Hepatic stellate cell (primary cell): ENCODE measurements around the gene NCOA6.

Experiments used
- DNase-seq: peaks from one replicate; pipeline ENCODE4 v3.0.0; 2011; ENCODE audit warnings: low spot score

NCOA6 gene

DNA sequence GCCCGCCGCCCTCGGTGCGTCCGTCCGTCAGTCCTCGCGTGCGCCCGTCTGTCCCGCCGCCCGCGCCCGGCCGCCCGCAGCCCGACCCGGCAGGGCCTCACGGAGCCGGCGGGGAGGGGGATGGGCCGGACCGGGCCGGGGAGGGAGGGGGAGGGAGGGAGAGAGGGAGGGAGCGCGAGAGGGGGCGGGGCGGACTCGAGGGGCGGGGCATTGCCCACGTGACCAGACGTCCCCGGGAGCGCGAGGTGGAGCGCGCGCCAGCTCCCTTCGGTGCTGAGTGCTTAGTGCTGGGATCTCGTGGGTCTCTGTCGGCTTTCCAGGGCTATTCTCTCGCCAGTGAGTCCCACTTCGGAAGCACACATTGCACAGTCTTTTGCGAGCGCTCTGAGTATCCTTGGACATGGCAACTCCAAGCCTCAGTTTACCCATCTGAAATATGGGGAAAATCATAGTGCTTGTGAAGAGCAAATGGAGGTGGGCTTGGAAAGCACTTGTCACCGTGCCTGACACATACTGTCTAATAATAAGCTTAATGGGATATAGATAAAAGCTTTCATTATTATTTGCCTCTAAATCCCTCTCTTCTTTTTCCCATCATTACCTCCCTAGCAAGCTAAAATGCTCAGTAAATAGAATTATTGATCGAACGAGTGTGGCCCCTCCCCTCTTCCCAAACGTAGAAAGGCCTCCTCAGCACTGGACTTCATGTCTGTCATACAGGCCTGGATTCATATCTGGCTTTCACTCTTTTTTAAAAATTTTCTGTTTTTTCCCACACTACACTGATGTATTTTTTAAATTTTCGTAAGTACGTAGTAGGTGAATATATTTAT is at the start of gene NCOA6:
NCOA6 (minus strand) TSS at position 122 of the 833 bp plus-strand sequence. CDS start 43,296 bp downstream, outside the sequence.
- peak; percentile 79 for DNase-seq

DNA sequence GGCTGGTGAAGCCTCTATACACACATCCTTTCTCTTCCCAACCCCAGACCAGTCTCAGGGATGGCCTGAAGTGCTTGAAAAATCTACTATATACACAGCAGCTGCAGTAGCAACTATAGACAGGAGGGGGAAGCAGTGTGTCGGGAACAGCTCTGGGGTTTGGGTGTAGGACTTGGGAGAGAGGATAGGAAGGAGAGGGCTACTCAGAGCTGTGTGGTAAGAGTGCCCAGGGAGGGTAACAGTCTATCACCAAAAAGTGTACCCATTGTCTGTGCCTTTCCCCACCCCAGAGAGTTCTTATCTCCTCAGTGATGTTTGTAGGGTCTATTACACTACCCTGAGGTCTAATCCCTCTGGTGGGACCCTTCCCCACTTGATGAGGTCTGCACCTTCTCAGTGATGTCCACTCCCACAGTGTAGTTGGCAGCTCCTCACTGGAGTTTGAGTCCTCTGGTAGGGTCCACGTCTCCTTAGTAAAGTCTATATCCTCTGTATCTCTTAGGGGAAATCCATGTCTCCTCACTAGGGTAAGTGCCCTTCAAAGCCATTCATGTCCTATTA is 48.7 kb upstream of the NCOA6 start:
- peak; percentile 86 for DNase-seq

DNA sequence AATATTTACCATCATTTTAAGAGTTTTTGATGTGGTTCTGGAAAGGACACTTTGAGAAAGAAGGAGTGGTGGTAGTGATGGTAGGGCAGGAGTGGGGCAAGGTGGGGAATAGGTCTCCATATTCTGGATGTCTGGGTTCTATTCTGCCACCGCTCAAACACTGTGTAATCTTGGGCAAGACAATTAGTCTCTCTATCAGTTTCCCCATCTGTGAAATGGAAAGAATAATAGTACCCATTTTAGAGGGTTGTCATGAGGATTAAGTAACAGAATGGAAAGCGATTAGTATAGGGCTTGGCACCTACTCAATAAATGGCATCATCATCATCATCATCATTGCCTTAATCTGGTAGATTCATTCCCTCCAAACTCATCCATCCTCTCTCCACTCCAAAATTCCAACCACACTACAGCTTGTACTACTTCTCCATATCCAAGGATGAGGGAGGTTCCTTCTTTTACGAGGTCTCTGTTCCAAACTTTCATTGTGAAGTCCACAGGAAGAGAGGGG is 48.2 kb upstream of the NCOA6 start:
- no peak for DNase-seq

DNA sequence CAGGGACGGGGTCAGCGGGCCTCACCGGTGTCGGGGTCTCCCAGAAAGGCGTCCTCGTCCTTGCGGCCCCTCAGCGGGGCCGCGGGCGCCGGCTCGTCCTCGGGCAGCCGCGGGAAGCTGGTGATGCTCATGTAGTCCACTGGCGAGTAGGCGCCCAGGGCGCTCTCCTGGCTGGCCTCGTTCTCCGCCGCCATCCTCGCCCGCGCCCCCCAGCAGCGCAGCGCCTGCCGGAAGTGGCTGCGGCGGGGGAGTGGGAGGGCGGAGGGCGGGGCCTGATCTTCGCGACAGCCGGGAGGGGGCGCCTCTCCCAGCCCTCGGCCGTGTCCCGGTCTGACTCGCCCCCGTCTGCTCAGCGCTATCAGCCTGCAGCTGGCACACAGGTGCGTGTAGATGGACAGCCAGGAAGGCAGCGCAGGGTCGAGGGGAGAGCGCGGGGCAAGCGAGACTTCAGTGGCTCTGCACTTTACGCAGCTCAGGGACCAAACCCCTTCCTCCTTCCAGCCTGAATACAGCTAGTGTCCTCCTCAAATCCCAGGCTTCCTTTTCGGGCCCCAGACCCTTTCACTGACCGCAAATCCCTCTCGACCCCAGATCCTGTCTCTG is 47.3 kb upstream of the NCOA6 start, which contains the start of gene GGT7:
GGT7 (minus strand) TSS at position 235 of the 603 bp plus-strand sequence; CDS start at position 194, 41 bp downstream.
- peak; percentile 85 for DNase-seq

DNA sequence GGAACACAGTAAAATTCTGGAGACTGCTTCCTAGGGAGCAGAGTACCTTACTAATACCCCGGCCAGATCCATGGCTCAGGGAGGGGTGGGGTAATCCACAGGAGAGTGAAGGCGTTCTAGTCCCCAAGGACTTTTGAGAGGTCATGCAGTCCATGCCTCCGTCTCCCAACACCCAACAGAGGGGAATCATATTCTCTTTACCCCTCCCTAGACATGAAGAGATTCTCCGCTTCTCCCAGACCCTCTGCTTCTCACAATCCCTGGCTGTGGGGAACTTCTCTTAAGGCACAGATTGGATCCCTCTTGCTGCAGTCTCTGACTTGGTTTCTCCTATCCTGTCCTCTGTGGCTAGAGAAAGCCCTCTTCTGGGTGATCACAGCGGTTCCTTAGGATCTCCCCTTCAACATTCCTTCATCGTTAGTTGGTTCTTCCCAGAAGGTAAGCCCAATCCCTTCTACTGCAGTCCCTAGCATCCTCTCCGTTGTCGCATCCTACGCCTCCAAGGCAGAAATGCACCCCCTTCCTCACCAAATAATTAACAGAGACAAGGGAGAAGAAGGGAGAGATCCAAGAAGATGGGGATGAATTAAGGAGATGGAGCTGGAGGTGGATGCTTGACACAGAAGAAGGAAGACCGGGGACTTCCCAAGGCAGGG is 46.6 kb upstream of the NCOA6 start:
- DNase-seq = no peak

DNA sequence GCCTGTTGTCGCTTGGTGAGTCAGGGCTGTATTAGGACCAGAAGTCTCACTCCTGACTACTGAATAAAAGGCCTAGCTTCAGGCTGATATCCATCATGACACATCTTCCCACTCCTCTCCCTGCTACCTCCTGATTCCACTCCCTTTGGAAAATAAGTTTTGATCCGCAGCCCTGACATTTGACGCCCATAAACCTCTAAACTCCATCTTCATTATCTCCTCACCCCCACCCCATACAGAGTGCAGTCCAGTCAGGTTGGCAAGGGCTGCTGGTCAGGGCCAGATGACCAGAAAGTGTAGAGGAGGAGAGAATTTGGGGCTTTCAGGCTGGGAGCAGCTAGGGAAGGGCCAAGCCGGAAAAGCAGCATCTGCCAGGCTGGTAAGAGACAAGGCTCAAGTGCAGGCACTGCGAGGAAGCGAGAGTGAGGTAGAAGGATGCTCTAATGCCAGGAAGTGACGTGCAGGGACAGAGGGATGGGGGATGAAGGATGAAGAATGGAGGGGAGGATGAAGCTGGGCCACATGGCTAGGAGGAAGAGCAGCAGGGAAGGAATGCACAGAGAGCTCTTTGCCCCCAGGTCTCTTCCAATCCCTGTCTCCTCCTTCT is 46.0 kb upstream of the NCOA6 start:
- no peak for DNase-seq

DNA sequence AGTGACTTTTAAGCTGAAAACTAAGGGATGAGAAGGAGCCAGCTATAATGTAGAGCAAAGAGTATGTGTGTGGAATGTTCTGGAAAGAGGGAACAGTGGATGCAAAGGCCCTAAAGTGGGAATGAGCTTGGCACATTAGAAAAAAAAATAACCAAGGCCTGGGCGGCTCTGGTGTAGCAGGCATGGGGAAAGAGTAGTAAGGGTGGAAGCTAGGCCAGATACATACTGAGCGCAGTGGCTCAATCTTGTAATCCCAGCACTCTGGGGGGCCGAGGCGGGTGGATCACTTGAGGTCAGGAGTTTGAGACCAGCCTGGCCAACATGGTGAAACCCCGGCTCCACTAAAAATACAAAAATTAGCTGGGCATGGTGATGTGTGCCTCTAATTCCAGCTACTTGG is 38.8 kb upstream of the NCOA6 start:
- no peak for DNase-seq

DNA sequence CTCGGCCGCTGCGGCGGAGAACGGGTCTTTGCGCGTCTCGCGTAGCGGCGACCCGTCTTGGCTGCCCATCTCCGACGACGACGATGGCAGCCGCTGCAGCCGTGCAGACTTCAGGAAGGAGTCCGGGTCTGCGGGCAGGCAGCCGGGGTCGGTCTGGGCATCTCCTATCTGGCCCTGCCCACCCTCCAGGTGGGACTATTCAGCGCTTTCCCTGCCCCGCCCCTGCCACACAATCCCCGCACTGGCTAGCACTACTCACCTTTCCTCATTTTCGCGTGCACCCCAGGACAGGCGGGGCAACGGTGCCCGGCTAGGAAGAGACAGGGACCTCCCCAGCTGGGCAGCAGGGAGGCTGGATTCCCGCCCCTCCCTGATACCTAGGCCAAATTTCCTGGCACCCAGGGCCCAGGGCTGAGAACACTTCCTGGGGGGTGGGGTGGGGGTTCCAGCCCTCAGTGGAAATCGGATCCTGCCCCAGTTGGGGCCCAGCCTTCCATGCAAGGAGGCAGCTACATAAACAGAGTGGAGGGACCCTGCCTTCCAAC is 38.0 kb upstream of the NCOA6 start:
- no peak for DNase-seq

DNA sequence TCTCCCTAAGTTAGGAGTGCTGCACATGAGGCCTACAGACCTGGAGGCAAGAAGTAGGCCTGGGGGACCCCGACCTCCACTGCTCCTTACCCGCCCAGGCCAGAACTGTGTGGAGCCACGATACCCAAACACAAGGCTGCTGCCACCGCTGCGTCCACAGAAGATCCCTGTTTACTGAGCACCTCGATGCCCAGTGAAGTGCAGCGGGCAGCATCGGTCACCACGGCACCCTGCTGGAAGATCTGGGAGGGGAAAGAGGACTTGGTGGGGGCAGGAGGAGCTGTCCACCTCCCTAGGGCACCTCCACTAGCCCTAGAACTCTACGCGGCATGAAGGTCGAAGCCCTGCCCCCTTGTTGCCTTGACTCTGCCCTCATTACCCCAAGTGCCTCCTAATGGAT is 37.3 kb upstream of the NCOA6 start:
- DNase-seq = no peak

DNA sequence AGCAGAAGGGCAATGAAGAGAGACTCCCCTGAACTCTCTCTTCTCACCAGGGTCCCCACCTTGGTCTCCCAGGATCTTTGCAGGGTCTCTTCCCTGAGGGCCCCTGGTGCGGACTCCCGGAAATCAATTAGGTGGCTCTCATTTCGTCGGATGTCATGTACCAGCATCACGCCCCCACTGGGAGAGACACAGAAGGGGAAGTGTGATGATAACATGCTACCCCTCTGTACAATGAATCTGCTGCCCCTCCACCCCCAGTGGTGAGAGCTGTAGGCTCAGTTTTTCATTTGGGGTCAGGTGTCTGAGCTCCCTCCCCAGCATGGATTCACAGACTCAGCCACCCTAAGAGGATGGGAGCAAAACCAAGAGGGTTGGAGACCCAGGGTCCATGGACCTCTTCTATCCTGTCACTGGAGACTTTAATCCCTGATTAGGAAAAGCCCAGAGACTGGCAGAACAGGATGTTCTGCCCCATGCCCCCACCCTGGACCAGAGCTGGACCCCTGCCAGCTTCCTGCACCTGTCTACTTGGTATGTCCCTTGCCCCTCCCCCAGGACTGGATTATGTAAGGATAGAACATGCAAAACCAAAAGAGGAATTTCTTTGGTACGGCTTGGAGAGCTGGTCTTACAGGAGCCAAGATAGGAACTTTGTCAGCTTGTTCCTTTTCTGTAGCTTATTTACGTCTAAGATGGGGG is 36.1 kb upstream of the NCOA6 start:
- no peak for DNase-seq

DNA sequence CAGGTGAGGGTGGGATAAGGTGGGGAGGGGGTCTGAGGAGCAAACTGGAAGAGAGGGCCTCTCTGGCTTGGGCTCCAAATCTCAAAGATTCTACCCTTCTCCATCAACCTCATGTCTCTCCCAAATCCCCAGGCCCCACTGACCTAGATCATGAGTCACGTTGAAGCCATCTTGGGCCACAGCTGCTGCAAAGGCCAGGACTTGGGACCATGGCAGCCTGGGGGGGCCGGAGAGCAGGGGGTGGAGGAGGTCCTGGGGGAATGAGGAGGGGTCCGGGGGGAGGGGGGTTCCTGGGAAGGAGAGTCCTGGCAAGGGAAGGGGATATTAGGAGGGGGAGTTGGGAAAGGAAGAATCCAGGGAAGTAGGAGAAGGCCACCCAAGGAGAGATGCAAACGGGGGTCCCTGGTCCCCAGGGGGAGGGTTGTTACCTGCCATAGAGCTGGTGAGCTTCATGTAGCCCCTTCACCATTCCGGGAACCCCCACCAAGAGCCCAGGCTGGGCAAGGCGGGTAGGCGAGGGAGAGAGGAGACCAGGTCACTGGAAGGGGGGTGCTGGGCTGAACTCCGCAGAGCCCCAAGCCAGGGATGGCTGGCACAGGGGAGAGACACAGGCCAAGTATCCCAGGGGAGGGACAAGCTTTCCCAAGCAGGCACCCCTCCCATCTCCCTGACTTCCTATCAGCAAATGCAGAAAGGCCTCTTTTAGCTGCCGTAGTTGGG is 34.5 kb upstream of the NCOA6 start:
- DNase-seq = no peak

DNA sequence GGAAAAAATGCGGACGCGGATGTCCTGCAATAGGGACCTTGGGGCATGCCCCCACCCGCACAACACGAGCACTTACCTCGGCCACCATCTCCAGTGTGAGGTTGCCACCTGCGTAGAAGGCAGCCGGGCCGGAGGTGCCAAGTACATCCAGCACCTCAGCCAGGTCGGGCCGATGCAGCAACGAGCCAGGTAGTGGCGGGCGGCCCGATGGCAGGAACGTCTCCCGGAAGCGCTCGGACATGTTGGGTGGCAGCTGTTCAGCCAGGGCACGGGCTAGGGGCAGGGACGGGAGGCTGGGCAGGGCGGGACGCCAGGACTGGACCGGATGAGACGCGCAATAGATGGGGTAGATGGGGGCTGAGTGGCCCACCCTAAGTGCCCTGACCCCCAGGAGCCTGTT is 33.9 kb upstream of the NCOA6 start:
- no peak for DNase-seq

DNA sequence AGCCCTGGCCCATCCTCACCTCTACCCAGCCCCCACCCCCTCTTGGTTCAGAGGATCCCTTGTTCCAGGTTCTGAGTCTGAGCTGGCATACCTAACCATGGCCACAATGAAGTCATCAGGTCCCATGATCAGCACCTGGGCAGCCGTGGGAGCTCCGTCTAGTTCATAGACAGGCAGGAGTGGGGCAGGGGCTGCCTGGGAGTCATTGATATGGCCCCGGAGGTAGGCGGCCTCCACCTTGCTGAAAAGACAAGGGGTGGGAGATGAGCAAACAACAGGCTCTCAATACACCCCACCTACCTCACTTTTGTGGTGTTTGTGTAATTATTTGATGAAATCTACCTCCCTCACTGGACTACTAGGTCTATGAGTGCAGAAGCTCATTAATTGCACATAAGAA is 26.8 kb upstream of the NCOA6 start:
- no peak for DNase-seq

DNA sequence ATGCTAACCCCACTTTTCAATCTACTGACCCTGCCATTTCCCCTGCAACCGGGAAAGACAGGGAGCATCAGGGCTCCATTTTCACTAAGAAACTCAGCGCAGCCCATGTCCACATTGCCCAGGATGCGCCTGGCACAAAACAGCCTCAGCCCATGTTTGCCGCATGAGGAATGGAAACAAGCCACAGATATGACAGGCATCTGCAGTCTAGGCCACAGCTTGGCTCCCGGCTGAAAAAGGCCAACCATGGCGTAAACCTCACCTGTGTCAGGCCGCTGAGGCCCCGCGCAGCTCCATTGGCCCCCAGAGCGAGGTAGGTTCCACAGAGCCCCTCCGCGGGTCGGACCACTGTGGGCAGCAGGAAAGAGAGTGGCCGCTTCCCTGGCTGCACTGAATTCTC is 25.5 kb upstream of the NCOA6 start:
- no peak for DNase-seq

DNA sequence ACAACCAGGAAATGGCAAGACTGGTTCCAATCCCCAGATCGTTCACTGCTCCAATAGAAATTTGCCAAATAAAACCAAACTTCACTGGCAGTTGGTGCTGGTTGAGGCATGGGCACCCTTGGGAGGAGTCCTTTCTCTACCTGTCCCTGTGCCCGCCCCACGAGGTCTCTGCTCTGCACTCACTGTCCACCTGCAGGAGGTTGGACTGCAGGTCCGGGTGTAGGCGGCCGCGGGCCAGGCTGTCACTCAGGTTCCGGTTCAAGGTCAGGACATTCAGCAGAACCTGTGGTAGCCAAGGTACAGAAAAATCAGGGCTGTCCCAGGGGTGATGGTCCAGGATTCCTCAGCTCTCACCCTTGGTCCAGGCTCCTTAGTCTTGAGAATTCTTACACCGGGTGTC is 24.3 kb upstream of the NCOA6 start:
- no peak for DNase-seq

DNA sequence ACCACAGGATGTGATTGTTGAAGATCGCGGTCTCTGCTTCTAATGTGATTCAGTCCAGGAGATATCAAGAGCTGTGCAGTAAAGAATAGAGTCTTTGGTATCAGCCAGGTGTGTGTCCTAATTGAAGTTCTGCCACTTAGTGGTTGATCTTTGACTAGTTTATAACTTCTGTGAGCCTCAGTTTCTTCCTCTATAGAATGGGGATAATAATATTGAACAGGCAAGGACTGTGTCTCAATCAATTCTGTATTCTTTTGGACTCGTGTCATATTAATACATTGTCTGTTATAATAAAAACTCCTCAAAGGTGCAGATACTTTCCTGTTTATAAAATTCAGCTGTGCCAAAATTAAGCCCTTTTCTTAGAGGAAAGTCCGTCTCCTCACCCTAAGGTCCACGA is 23.1 kb upstream of the NCOA6 start:
- no peak for DNase-seq

DNA sequence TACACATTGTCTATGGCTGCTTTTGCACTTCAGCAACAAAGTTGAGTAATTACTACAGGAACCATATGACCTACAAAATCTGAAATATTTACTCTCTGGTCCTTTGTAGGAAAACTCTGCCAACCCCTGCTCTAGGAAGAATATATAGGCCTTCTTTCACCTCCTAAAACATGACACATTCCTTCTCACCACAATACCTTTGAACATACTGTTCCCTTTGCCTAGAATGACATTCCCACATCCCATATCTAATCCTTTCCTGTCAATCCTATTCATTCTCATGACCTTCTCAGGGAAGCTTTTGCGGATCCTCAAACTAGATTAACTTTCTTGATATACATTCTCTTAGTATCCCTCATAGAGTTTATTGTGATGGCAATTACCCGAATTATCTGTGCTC is 18.0 kb upstream of the NCOA6 start:
- DNase-seq = no peak

DNA sequence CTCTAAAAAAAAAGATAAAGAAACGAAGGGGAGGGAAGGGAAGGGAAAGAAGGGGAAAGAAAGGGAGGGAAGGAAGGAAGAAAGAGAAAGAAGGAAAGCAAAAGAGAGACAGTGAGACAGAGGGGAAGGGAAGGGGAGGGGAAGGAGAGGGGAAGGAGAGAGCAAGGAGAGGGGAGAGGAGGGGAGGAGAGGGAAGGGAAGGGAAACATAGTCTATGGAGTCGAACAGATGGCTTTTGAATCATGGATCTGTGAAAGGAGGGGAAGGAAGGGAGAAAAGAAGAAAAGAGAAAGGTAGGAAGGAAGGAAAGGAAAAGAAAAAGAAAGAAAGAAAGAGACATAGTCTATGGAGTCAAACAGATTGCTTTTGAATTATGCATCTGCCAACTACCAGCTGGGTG is 16.7 kb upstream of the NCOA6 start:
- no peak for DNase-seq

DNA sequence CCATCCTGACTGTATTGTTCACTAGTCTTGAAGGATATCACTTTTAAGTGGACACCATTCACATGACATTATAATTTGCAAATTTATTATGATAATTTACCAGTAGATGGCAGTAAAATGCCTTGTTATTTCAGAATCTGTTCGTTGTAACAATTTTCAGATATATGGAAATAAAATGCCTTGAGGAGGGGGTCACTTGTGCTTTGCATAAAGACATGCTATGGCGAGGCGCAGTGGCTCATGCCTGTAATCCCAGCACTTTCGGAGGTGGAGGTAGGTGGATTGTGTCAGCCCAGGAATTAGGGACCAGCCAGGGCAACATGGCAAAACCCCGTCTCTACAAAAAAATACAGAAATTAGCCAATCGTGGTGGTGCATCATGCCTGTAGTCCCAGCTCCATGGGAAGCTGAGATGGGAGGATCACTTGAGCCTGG is 9.0 kb upstream of the NCOA6 start:
- DNase-seq = peak; percentile 41

DNA sequence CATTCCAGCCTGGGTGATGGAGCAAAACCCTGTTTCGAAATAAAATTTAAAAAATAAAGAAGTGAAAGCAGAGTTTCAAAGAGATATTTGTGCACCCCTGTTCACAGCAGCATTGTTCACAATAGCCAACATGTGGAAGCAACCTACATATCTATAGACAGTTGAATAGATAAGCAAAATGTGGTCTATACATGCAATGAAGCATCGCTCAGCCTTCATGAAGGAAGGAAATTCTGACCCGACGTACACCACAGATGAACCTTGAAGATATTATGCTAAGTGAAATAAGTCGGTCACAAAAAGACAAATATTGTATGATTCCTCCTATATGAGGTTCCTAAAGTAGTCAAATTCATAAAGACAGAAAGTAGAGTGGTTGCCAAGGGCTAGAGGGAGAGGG is 6.5 kb upstream of the NCOA6 start:
- DNase-seq = no peak

DNA sequence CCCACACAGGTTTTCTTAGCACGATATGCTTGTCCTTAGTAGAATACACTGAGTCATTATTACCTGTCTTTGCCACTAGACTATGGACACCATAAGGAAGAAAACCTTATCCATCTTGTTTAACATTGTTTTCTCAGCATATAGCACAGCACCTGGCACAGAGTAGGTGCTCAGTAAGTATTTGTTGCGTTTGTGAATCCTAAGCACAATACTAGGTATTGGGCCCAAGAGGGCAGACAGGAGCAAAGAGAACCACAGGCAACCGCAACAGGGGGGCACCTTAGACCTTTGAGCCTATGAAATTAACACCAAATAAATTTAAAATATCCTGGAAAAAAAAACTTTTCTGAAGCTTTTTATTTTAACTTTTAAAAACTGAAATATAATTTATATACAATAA is 3.7 kb upstream of the NCOA6 start:
- DNase-seq = no peak
